ENCODE measurements around the gene ZNF787. TPM values are rescaled to one million over a fixed set of nuclear protein-coding genes. Genes with fewer than 3 reads are reported as not detected.

The ZNF787 gene
- total RNA-seq, 1 experiment from 2014 or later = 132 TPM

- Histone ChIP-seq H3K27me3 (ENCODE audit: control insufficient read depth, insufficient read depth, low read length) (no peaks in the 10 kb centered on the region), H3K36me3 (ENCODE audit: control insufficient read depth, insufficient read depth, low read length) (no peaks in the 10 kb centered on the region), H3K9me3 (ENCODE audit: control insufficient read depth, insufficient read depth, low read depth, low read length) (no peaks in the 10 kb centered on the region), H3K27ac (ENCODE audit: low read length) (no peak overlapping the region), H3K4me3 (ENCODE audit: low read depth in 2 of 2, low read length in 2 of 2) (no peak overlapping the region), H3K4me1 (ENCODE audit: control insufficient read depth, insufficient read depth, low read length) (peaks cover 21% of the 10 kb centered on the region)
- ATAC-seq = no peak
- TF ChIP-seq POLR2AphosphoS5 (IDR thresholded peaks at IDR 0.05; ENCODE audit: low read depth, low read length) (no peak), TCF7L2 (IDR thresholded peaks at IDR 0.05; ENCODE audit: low read depth, low read length) (no peak), SIN3A (IDR thresholded peaks at IDR 0.05; ENCODE audit: borderline replicate concordance, insufficient read depth, low read depth, low read length) (no peak), CTCF (IDR thresholded peaks at IDR 0.05) (no peak), REST (IDR thresholded peaks at IDR 0.05; ENCODE audit: insufficient read depth in 1 of 2, low read depth in 2 of 2, low read length in 1 of 2) (no peak)
- ChIA-PET CTCF (interaction anchor here (0.8 kb wide), 1 partner anchor 34 kb away, joined by 3 read pairs; no protein-coding TSS in a partner anchor), POLR2A (interaction anchor here (0.6 kb wide), 2 partner anchors 116 to 484 kb away, joined by 7 read pairs; no protein-coding TSS in a partner anchor)
- in situ Hi-C loops (cut with HindIII; ENCODE audit: low pct_unique_long_range_greater_than_20kb, low sequenced_read_pairs) (no loop called here), intact Hi-C loops (cut with micrococcal nuclease; ENCODE audit: unreplicated experiment) (no loop called here)
- DNase-seq (ENCODE audit: low read depth, low spot score) = no peak
- BruUV-seq (replicated peaks) = no TSS peak
Measured at GRCh38 chr19:56138069-56138468, 17.0 kb upstream of the ZNF787 start.

GRCh38 chr19:56137405-56137804 lies 16.3 kb upstream of the ZNF787 start:
- Histone ChIP-seq H3K36me3 (ENCODE audit: control insufficient read depth, insufficient read depth, low read length) (no peaks in the 10 kb centered on the region), H3K4me1 (ENCODE audit: control insufficient read depth, insufficient read depth, low read length) (peaks cover 14% of the 10 kb centered on the region), H3K27me3 (ENCODE audit: control insufficient read depth, insufficient read depth, low read length) (no peaks in the 10 kb centered on the region), H3K27ac (ENCODE audit: low read length) (no peak overlapping the region), H3K4me3 (ENCODE audit: low read depth in 2 of 2, low read length in 2 of 2) (no peak overlapping the region), H3K9me3 (ENCODE audit: control insufficient read depth, insufficient read depth, low read depth, low read length) (no peaks in the 10 kb centered on the region)
- in situ Hi-C loops (cut with HindIII; ENCODE audit: low pct_unique_long_range_greater_than_20kb, low sequenced_read_pairs) = no loop called here
- POLR2A ChIA-PET = no interaction called here
- CTCF ChIA-PET = no interaction called here
- ATAC-seq (no peak), DNase-seq (ENCODE audit: low read depth, low spot score) (no peak)
- intact Hi-C loops (cut with micrococcal nuclease; ENCODE audit: unreplicated experiment) = no loop called here
- no TSS peak for BruUV-seq (replicated peaks)
- TF ChIP-seq TCF7L2 (IDR thresholded peaks at IDR 0.05; ENCODE audit: low read depth, low read length) (no peak), REST (IDR thresholded peaks at IDR 0.05; ENCODE audit: insufficient read depth in 1 of 2, low read depth in 2 of 2, low read length in 1 of 2) (no peak), POLR2AphosphoS5 (IDR thresholded peaks at IDR 0.05; ENCODE audit: low read depth, low read length) (no peak), CTCF (IDR thresholded peaks at IDR 0.05) (no peak), SIN3A (IDR thresholded peaks at IDR 0.05; ENCODE audit: borderline replicate concordance, insufficient read depth, low read depth, low read length) (no peak)

All from Panc1 (cell line).